Stimulated activated CD8-positive, alpha-beta memory T cell treated with anti-CD3 and anti-CD28 coated beads, Interleukin-15, amount 100 ng/mL, for 48 hours (primary cell): ENCODE measurements around the gene PGC.

Source experiments
- DNase-seq, 2 donors: peaks; one replicate each; pipeline ENCODE4 v3.0.0-alpha.2; 2020; ENCODE audit warnings: low read depth in 2 of 2

Gene PGC

DNA sequence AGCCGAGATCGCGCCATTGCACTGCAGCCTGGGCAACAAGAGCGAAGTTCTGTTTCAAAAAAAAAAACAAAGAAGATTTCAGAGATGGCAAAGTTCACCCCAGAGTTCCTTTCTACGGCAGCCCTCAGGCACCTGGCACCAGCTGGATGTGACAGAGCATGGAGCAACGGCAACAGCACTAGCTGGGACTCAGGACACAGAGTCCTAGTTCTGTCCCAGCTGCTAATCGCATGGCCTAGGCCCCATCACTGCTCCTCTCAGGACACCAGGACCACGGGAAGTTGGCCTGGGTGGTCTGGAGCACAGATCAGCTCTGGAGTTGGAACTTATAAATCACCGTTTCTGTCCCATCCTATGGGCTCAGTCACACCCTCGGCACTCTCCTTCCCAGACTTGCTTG, 1.1 kb downstream of the PGC start:
- DNase-seq = no peak

DNA sequence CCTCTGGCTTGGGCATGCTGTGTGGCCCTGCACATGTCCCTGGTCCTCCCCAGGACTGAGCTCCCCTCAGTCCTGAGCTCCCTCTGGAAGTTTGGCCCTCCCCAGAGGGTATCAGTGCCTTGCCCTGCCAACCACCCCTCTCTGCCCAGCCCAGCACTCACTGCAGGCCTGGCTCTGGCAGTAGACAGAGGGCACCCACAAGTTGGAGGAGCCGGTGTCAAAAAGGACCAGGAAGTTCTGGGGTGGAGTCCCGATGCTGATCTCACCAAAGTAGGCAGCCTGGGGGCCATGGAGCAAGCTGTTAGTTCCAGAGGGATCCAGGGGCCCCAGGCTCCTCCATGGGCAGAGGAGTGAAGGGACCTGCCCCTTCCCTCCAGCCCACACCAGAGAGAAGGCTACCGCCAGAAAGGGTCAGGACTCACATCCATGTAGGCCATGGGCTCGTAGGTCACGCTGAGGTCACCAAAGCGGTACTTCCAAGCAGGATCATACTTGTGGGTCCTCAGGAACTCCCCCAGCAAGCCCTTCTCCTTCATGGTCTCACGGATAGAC, 2.9 kb downstream of the PGC start:
- DNase-seq = no peak

DNA sequence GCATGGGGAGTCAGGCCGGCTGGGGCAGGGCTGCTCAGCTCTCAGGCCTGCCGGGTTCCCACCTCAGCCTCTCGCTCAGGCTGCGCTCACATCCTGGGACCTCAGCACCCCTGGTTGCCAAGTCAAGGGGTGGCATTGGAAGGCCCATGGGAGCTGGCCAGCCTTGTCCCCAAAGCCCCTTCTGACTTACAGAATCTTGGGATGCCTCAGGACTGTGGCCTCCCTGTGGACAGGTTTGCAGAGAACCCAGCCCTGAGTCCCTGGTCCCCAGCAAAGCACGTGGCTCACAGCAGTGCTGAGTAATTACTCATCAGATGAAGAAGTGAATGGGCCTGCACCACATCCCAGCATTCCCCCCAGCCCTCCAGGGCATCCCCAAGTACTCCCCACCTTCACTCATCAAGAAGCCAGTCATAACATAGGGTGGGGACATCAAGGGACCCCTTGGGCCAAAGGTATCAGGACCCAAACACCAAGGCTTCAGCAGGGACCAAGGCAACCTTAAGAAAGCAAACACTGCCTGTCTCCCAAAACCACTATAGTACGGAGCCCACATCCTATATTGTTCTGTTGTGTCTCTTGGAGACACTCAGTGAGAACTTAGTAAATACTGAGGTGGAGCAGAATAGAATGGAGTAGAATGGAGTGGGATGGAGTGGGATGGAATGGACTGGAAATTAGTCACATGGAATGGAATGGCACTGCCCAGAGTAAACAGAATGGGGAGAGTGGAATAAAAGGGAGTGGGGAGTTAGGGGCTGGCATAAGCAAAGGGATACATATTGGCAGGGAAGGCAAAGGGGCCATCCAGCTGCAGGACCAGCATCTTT, 3.6 kb downstream of the PGC start:
- DNase-seq = no peak

DNA sequence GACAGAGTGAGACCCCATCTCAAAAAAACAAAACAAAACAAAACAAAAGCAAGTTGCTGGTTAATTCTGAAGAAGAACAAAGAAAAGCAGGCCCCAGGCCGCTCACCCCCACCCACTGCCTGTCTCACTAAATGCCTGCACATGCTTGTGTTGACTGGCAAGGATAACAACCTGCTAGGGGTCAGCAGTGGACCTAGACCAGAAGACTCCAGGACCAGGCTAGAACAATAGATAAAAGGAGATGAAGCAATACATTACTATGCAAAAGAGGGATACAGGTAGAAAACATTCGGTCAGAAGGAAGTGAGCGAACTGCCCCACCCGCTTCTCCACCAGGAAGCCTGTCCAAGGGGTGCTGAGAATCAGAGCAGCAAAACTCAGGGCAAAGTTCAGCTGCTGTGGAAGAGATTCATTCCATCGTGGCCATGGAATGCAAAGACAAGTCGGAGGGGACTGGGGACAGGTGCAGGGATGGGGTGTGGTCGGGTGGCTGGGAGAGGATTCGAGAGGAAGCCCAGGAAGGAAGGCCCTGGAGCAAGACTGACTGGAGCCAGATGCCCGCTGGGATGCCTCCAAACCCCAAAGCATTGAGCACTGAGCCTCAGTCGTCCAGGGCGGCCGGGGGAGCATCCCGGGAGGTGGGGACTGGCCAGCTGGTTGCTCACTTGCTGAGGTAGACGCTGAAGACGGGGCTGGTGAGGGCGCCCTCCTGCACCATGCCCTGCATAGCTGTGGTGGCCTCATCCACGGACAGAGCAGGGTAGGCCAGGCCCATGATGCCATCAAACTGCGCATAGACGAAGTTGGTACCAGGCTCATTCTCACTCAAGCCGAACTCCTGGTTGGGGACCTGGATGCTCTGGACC, 5.3 kb downstream of the PGC start:
- DNase-seq = no peak

DNA sequence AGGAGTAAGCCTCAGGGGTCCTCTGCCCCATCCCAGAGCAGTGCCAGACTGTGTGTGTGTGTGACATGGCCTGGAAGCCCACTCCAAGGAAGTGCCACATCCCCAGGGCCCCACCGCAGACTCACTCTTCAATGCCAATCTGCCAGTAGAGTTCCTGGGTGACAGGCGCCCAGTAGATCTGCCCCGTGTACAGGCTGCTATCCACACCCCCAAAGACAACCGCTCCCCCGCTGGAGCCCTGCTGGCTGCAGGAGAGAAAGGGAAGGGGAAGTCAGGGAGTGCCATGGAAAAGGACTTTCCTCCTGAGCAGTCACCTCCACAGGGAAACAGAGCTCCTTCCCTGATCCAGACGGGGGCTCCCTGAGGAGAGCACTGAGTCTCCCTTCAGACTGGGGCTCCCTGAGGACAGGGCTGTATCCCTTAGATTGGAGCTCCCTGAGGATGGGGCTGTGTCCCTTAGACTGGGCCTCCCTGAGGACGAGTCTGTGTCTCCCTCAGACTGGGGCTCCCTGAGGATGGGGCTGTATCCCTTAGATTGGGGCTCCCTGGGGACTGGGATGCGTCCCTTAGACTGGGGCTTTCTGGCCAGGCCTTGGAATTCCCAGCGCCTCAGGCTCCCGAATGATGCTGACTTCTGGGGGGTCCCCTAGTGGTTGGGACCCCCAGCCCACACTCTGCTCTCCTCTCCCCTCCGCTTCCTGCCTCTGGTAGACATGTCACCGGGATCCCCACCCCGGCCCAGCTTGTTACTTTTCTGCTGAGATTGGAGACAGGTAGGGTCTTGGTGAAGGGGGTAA, 6.6 kb downstream of the PGC start:
- DNase-seq = no peak

DNA sequence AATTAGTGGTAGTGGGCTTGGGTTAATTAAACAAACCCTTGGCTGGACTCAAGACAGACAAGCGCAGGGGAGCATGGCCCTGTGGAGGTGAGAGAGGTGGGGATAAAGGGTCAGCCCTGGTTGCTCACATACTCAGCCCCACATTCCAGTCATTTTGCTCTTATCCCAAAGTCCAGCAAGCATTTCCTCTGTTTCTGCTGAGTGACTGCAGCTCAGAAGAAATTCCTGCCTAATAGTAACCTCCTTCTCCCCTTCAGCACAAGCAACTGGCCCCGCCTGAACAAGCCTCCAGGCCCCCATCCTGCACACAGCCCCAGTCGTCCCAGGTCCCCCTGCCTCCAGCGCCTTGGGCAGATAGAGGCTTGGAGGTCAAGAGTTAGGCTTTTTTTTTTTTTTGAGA, 8.2 kb downstream of the PGC start:
- no peak for DNase-seq

DNA sequence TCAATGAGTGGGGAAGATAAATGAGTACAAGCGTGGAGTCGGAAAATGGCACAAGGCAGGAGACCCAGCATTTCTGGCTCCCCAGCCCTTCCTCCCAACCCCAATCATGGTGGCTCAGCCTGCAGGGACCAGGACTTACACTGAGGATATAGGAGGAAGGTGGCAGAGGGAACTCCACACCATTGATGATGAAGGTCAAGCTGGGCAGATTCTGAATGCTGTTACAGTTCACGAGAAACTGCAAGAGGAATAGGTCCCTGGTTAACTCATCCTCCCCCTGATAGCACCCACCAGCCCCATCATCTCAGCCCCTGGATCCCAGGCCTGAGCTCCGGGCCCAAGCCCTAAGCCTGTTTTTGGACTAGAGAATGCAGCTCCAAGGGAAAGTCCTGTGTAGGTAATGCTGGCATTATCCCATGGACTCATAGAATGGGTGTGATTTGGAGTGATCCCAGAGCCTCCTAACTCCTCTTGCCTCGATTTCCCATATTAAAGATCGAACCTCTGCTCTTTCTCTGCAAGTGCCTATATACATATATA, 9.5 kb downstream of the PGC start:
- no peak for DNase-seq

DNA sequence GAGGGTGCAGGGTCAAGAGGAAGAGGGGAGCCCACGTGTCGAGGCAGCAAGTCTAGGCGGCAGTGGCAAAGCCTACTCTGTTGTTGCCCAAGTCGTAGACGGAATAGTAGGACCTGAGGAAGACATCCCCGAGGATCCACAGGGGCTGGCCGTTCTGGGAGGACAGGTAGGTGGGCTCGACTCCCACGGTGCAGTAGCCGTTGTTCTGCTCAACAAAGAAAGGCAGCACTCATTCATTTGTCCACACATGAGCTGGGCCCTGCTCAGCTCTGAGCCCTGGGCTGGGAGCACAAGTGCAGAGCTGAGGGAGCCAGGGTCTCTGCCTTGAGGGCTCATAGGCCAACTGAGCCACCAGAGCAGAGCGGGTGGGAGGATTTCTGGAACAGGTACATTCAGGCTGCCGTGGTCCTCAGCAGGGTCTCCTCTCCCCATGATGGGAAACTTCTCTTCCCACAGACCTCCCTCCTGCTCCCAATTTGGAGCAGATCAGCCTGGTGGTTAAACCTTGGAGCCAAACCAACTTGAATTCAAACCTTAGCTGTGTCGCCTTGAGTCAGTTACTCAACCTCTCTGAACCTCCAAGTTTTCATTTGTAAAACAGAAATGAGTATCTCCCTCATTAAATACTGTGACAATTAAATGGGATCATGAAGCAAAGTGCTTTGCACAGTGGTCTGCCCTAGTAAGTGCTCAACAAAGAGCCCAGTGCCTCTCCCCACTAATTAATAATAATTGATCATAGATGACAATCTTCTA, 10.2 kb downstream of the PGC start:
- no peak for DNase-seq

DNA sequence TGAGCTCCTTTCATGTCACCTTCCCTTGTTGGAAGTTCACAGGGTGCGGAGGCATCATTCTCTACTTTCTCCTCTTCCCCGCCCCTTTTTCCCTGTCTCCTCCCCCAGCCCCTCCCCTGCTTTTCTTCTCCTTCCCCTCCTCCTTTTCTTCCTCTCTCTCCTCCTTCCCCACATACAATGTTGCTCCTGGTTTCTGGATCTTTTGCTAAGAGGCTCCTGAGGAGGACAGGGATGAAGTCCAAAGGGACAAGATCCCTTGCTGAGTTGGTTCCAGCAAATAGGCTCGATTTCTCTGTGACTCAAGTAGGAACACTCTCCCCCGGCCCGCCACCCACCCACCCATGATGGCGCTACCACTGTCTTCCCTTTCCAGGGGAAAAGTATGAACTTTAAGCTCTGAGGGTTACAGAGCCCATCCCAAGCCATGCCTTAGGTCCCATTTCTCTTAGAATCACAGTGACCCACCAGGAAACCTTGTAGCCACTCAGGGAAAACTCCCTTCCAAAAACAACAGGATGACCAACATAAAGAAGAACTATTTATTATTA, 10.9 kb downstream of the PGC start:
- DNase-seq = no peak

DNA sequence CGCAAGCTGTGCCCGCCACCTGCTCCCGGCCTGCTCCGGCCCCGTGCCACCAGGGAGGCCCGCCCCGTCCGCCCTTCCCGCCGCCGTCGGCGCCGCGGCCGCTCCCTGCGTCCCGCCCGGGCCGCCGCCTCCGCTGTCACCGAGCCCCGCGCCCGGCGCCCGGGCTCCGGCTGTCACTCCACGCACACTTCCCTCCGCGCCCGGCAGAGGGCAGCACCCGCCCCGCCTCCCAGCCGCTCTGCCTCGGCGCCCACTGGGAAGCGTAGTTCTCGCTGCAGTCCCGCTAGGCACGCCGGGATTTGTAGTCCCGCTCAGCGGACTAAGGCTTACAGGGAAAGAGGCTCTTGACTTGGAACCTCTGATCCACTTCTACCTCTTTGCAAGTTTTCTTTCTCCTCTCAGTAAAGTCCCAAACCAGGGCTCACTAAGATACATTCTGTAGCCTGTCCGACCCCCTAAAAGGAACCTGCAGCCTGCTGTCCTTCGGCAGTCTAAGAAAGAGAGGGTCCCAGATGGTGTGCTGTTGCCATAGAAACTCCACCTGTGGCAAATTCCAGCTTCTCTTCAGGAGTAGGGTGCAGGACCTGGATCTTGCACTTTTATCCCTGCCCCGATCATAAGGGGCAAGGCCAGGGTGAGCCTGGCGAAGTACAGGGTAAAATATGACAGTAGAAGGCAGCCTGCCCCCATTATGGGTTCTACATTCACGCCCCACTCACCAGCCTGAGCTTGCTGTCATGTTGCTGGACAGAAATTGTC, 11.6 kb downstream of the PGC start, which contains the start of gene TFEB:
TFEB (minus strand) TSS at position 182 of the 759 bp plus-strand sequence. CDS start 44,395 bp downstream, outside the sequence.
- DNase-seq = peak; percentile 87 to 88

DNA sequence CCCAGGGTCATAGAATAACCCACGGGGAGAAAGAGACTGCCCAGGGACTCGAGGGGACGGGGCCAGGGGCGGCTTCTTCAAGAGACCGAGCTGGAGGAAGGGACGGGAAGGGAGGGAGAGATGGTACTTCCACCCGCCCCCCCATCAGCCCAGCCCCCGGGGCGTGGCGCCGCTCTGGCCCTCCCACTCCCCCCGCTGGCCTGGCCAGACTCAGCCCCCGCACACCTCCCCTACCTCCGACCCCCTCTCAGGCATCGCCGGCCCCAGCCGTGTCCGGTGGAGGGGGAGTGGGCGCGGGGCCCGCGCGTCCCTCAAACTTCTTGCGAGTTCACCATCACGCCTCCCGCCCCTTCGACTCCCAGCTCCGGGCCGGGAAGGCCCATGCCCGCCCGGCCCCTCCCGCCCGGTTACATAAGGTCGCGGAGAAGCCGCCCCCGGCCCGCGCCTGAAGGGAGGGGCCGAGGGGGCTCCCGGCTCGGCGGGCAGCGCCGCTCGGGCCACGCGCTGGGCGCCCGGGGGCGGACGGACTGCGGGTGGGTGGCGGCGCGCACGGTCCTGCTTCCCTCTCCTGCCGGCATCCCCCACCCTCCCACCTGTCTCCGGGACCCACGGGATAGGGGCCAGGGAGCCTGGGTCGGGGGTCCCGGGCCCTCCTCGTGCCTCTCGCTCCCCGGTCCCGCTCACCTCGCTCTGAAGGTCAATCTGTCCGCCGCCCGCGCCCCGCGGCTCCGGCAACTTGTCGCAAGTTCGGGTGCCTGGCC, 12.4 kb downstream of the PGC start:
- peak; percentile 36 to 53 for DNase-seq

DNA sequence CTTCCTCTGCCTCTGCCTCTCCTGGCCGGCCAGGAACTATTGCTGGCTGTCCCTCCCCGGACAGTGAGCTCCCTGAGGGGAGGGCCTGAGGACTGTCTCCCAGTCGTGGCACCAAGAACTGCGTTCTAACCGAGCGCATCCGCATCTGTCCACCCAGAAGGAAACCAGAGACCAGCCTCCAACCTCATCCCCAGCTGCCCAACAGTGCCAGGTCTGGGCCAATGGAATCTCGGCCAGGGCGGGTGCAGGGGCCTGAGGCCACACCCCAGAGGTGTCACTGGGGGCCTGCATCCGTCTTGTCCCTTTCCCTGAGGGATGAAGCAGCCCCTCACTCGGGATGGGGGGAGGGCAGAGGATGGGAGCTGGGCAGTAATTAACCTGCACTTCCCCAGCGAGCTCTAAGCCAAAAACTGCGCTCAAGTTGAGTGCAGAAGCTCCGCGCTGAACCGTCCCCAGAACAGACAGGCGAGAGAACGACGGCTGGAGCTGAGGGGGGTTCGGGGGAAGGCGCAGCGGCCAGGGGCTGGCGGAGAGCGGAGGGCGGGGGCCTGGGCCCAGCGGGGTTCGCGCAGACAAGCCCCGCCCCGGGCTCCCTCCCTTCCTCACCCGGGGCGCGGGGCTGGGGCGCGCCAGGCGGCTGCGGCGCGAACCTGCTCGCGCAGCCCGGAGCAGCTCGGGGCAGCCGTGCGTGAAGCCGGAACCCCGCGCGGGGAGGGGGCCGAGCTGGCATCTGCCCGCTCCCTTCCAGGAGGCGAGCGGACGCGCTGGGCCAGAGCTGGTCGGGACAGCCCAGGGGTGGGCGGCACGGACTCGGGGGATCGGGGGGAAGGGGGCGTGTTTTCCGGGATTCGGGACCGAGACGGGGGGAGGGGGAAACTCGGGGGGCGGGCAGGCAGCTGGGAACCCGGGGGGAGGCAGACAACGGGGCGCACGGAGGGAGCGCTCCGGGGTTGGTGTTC, 13.2 kb downstream of the PGC start:
- DNase-seq = peak; percentile 35 to 46

DNA sequence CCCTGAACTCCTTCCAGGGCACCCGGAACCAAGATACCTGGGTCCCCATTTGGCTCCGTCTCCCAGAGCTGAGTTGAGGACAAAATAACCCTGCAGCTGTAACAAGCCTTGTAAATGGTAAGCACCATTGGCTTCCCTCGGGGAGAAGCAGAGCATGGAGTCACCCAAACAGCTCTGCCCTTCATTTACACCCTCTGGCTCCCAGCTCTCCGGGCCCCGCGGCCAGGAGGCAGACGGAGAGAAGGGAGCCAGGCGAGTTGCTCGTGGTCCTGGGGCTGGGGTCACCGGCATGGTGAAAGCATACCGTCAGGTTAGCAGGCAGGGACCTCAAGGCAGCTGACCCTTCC, 13.9 kb downstream of the PGC start:
- DNase-seq = no peak

DNA sequence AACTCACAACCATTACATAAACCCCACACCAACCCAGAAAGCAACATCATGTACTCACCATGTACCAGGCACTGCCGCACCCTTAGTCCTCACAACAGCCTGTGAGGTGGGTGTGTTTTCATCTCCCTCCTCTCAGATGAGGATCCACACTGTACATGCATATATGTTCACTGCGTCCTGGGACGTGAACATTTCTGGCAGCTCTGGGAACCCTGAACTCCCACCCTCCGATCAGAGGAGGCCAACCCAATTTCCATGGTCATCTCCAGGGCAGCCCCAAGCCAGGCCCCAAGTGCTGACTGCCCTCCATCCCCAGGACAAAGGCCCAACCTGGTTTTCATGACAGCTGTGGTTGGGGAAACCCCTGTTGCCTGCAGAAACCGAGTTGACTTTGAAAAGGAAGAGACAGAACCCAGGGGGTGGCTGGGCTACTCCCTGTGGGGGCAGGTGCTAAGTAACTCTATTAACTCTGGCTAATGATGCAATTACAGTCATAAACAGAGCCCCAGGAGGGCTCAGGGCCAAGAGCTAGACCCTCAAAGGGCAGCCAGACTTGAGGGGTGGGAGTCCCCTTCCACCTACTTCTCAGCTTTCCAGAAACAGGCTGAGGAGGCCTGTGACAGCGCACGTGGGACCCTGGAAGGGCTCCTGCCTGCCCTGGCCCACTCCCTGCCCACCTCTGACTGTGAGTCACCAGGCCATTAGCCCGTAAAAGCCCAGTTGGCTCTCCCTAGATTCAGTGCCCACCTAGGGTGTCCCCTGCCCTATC, 14.4 kb downstream of the PGC start:
- DNase-seq = peak; percentile 24 to 54

DNA sequence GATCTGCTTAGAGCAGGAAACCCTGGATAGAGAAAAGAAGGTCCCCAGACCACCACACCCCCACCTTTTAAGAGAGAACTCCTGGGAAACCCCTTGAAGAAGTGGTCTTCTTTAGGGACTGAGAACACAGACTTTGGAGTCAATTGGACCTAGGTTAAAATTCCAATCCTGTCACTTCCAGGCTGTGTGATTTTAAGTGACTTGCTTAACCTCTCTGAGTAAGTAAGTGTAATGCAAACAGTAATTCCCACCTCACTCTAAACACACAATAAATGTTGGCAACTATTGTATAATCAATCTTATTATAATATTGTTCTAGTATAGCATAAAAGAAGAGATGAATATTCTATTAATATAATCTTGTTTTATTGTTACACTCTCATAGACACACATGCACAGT, 15.0 kb downstream of the PGC start:
- no peak for DNase-seq

DNA sequence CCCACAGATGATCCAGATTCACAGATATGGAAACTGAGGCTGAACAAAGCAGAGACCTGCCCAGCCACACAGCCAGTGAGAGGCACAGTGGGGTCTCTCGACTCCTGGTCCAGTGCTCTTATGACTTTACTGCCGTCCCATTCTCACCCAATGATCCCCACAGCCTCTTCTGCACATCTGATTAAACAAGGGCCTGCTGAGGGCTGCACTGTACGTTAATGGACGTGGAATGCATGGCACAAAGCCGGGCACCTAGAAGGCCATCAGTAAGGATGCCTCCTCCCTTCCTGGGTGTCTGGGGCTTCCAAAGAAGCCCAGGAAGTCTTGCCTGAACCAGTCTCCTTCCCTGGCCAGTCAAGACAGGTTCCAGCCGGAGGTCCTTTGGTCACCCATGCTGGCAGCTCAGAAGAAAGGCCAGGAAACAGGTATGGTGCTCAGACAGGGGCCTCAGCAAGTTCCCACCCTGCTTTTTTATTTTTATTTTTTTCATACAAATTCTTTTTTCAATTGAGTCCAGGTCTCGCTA, 15.6 kb downstream of the PGC start:
- no peak for DNase-seq
